ENCODE results near the gene RFPL4AL1. TPM values are rescaled to one million over a fixed set of nuclear protein-coding genes. Genes with fewer than 3 reads are reported as not detected.

The RFPL4AL1 gene
- polyA plus RNA-seq, 4 donors = 0.30 TPM; not detected in 3

GRCh38 chr19:55820037-55820436 lies 51.1 kb downstream of the RFPL4AL1 start:
- no peak for DNase-seq (ENCODE audit: low read depth in 4 of 4, low spot score in 3 of 4)

Other genes starting within 250 kb of the RFPL4AL1 start
- under 1 TPM; 0.62 to 0.97 (median 0.67) TPM for gene SBK2, start 232.0 kb upstream of the RFPL4AL1 start, polyA plus RNA-seq (ENCODE audit: insufficient read length in 4 of 4)
- under 1 TPM in 2 of 4 donors, not detected in 2; 0.13 to 0.28 TPM for gene SBK3, start 223.6 kb upstream of the RFPL4AL1 start, polyA plus RNA-seq (ENCODE audit: insufficient read length in 4 of 4)
- 10 to 100 TPM; 14.4 to 21.1 (median 18.3) TPM for gene ZNF579, start 188.3 kb upstream of the RFPL4AL1 start, polyA plus RNA-seq (ENCODE audit: insufficient read length in 4 of 4)
- 10 to 100 TPM; 19.6 to 23.0 (median 20.3) TPM for gene FIZ1, start 169.6 kb upstream of the RFPL4AL1 start, polyA plus RNA-seq (ENCODE audit: insufficient read length in 4 of 4)
- 10 to 100 TPM in 1 of 4 donors, 1 to 10 TPM in 3; 7.7 to 12.0 (median 8.8) TPM for gene ZNF524, start 168.8 kb upstream of the RFPL4AL1 start, polyA plus RNA-seq (ENCODE audit: insufficient read length in 4 of 4)
- gene ZNF865, start 163.5 kb upstream of the RFPL4AL1 start, polyA plus RNA-seq (ENCODE audit: insufficient read length in 4 of 4) = 10 to 100 TPM in 1 of 4 donors, 1 to 10 TPM in 3; 7.3 to 12.7 (median 7.8) TPM
- gene ZNF784, start 144.6 kb upstream of the RFPL4AL1 start, polyA plus RNA-seq (ENCODE audit: insufficient read length in 4 of 4) = 10 to 100 TPM in 3 of 4 donors, 1 to 10 TPM in 1; 9.2 to 13.5 (median 11.2) TPM
- 10 to 100 TPM; 37.9 to 49.7 (median 43.6) TPM for gene ZNF580, start 128.1 kb upstream of the RFPL4AL1 start, polyA plus RNA-seq (ENCODE audit: insufficient read length in 4 of 4)
- 10 to 100 TPM; 24.0 to 35.7 (median 25.6) TPM for gene ZNF581, start 125.5 kb upstream of the RFPL4AL1 start, polyA plus RNA-seq (ENCODE audit: insufficient read length in 4 of 4)
- gene CCDC106, start 120.9 kb upstream of the RFPL4AL1 start, polyA plus RNA-seq (ENCODE audit: insufficient read length in 4 of 4) = 10 to 100 TPM; 19.5 to 26.7 (median 21.3) TPM
- gene U2AF2, start 114.1 kb upstream of the RFPL4AL1 start, polyA plus RNA-seq (ENCODE audit: insufficient read length in 4 of 4) = 100 to 1,000 TPM; 178 to 218 (median 182) TPM
- gene EPN1, start 93.9 kb upstream of the RFPL4AL1 start, polyA plus RNA-seq (ENCODE audit: insufficient read length in 4 of 4) = 100 to 1,000 TPM in 3 of 4 donors, 10 to 100 TPM in 1; 90.2 to 163 (median 102) TPM
- under 1 TPM in 1 of 4 donors, not detected in 3; 0.05 TPM for gene NLRP9, start 30.7 kb upstream of the RFPL4AL1 start, polyA plus RNA-seq (ENCODE audit: insufficient read length in 4 of 4)
- gene RFPL4A, start 10.0 kb upstream of the RFPL4AL1 start, polyA plus RNA-seq (ENCODE audit: insufficient read length in 4 of 4) = under 1 TPM in 1 of 4 donors, not detected in 3; 0.10 TPM
- gene NLRP11, start 62.9 kb downstream of the RFPL4AL1 start, polyA plus RNA-seq (ENCODE audit: insufficient read length in 4 of 4) = under 1 TPM; 0.07 to 0.22 (median 0.16) TPM
- gene NLRP4, start 67.4 kb downstream of the RFPL4AL1 start, polyA plus RNA-seq (ENCODE audit: insufficient read length in 4 of 4) = not detected
- not detected for gene NLRP13, start 163.2 kb downstream of the RFPL4AL1 start, polyA plus RNA-seq (ENCODE audit: insufficient read length in 4 of 4)
- gene NLRP8, start 178.7 kb downstream of the RFPL4AL1 start, polyA plus RNA-seq (ENCODE audit: insufficient read length in 4 of 4) = under 1 TPM in 1 of 4 donors, not detected in 3; 0.03 TPM
- under 1 TPM in 1 of 4 donors, not detected in 3; 0.06 TPM for gene NLRP5, start 217.7 kb downstream of the RFPL4AL1 start, polyA plus RNA-seq (ENCODE audit: insufficient read length in 4 of 4)

All from right renal pelvis (tissue), 4 donors.